ENCODE measurements around the gene HNF4A.
A peak's percentile ranks its signal among the peaks of the same experiment; 100 is the strongest.

The HNF4A gene

GRCh38 chr20:44384423-44385027, 29.0 kb downstream of the HNF4A start:
- POLR2A ChIA-PET, result interaction anchor here (0.6 to 0.7 kb wide), 2 partner anchors 226 to 343 kb away, joined by 3 read pairs; no protein-coding TSS in a partner anchor
- H3K4me1 ChIP-seq (ENCODE audit: control insufficient read depth, insufficient read depth, low read length), result no peaks in the 10 kb centered on the region
- CTCF ChIA-PET, result interaction anchor here (0.6 to 8.4 kb wide), 46 partner anchors 9 to 1984 kb away, joined by 3 to 168 read pairs (median 4); partner anchors contain the start of genes FITM2, GDAP1L1 and TTPAL
- 0 out of 2 replicates have a peak, but pooled peaks have one; percentile 26 for TF ChIP-seq ZNF391 (tag by site-specific recombination; IDR thresholded peaks at IDR 0.05; ENCODE audit: borderline replicate concordance, low read depth)
- TF ChIP-seq ZEB2 (tag by site-specific recombination; IDR thresholded peaks at IDR 0.05), result peak; percentile 75
- TF ChIP-seq ZNF629 (tag by site-specific recombination; IDR thresholded peaks at IDR 0.05), result peak; percentile 53
- 0 out of 2 replicates have a peak, but pooled peaks have one; percentile 11 for TF ChIP-seq ZNF394 (tag by site-specific recombination; IDR thresholded peaks at IDR 0.05; ENCODE audit: borderline replicate concordance)
- TF ChIP-seq SCRT2 (tag by site-specific recombination; IDR thresholded peaks at IDR 0.05), result peak; percentile 26; the same call in 1 of the 2 replicates
- no peak for TF ChIP-seq ZNF510 (tag by site-specific recombination; IDR thresholded peaks at IDR 0.05; ENCODE audit: insufficient replicate concordance)
- no peak for TF ChIP-seq ZFP3 (tag by site-specific recombination; IDR thresholded peaks at IDR 0.05; ENCODE audit: low read depth)
- TF ChIP-seq ZNF654 (tag by site-specific recombination; IDR thresholded peaks at IDR 0.05; ENCODE audit: low read depth), result peak; percentile 48
- TF ChIP-seq ZNF600 (tag by site-specific recombination; IDR thresholded peaks at IDR 0.05), result peak; percentile 57; the same call in 1 of the 2 replicates
- peak; percentile 89; the same call in 1 of the 2 replicates for TF ChIP-seq ZNF664 (tag by site-specific recombination; IDR thresholded peaks at IDR 0.05)
- TF ChIP-seq KLF8 (tag by site-specific recombination; IDR thresholded peaks at IDR 0.05), result peak; percentile 34; the same call in 1 of the 2 replicates
- peak; percentile 41; the same call in 1 of the 2 replicates for TF ChIP-seq PRDM10 (tag by site-specific recombination; IDR thresholded peaks at IDR 0.05)
- peak; percentile 60 for TF ChIP-seq ZBTB48 (tag by site-specific recombination; IDR thresholded peaks at IDR 0.05)
- no peak for TF ChIP-seq ZNF114 (tag by site-specific recombination; IDR thresholded peaks at IDR 0.05)
- TF ChIP-seq ZBTB17 (tag by site-specific recombination; IDR thresholded peaks at IDR 0.05), result peak; percentile 35; the same call in 1 of the 2 replicates
- TF ChIP-seq SP7 (tag by site-specific recombination; IDR thresholded peaks at IDR 0.05), result peak; percentile 16; the same call in 1 of the 2 replicates
- TF ChIP-seq ZNF639 (tag by site-specific recombination; IDR thresholded peaks at IDR 0.05), result peak; percentile 27; the same call in 1 of the 2 replicates
- peak; percentile 49; the same call in 1 of the 2 replicates for TF ChIP-seq CTCF (tag by site-specific recombination; IDR thresholded peaks at IDR 0.05)
- no peak for TF ChIP-seq ZNF544 (tag by site-specific recombination; IDR thresholded peaks at IDR 0.05)
- TF ChIP-seq ZNF362 (tag by site-specific recombination; IDR thresholded peaks at IDR 0.05), result 0 out of 2 replicates have a peak, but pooled peaks have one; percentile 14
- H3K36me3 ChIP-seq (ENCODE audit: control insufficient read depth in 2 of 2, insufficient read depth in 1 of 2, low read length in 2 of 2), result no peaks in the 10 kb centered on the region
- H3K9me3 ChIP-seq (ENCODE audit: control insufficient read depth, insufficient read depth, low read depth, low read length), result no peaks in the 10 kb centered on the region
- no peak overlapping the region for H3K4me3 ChIP-seq (ENCODE audit: low read depth, low read length)
- H3K27ac ChIP-seq (ENCODE audit: extremely low read depth, low read depth, low read length), result no peak overlapping the region
